WTC11 (cell line): ENCODE data around the gene CYP27C1. TPM values are rescaled to one million over a fixed set of nuclear protein-coding genes. Genes with fewer than 3 reads are reported as not detected.

Source experiments
- ATAC-seq: fragments of 200-7000 bp; cut with Tn5 transposase; 2 replicates; pipeline ENCODE4 v1.10.0; 2021; ENCODE audit warnings: mild to moderate bottlenecking, moderate library complexity
- CTCF ChIA-PET: fragments of 300-600 bp; sonication (Branson Sonifier 250); formaldehyde crosslinking; loops from one replicate; lab custom pipeline; 2021; ENCODE audit warnings: antibody characterized with exemption; lab: Charles Lee
- POLR2A ChIA-PET: fragments of 350-600 bp; sonication (Branson Sonifier 250); formaldehyde crosslinking; loops from one replicate; lab custom pipeline; 2021; ENCODE audit warnings: antibody characterized with exemption; lab: Charles Lee
- DNase-seq: peaks from one replicate; pipeline ENCODE4 v3.0.0; 2021; ENCODE audit warnings: low spot score
- H3K27ac Mint-ChIP-seq: 2 replicates; pipeline ENCODE4 v1.8.0; 2021; ENCODE audit warnings: mixed read lengths
- H3K27me3 Mint-ChIP-seq: 2 replicates; pipeline ENCODE4 v1.8.0; 2021; ENCODE audit warnings: low read depth, mild to moderate bottlenecking, moderate library complexity, mixed read lengths
- H3K36me3 Mint-ChIP-seq: 2 replicates; pipeline ENCODE4 v1.8.0; 2021; ENCODE audit warnings: mixed read lengths
- H3K4me1 Mint-ChIP-seq: 2 replicates; pipeline ENCODE4 v1.8.0; 2022; ENCODE audit warnings: mixed read lengths
- H3K4me3 Mint-ChIP-seq: 2 replicates; pipeline ENCODE4 v1.8.0; 2021; ENCODE audit warnings: mild to moderate bottlenecking, moderate library complexity, mixed read lengths
- H3K9me3 Mint-ChIP-seq: 2 replicates; pipeline ENCODE4 v1.8.0; 2021; ENCODE audit warnings: mixed read lengths
- ELF4 ChIP-seq: sonication (generic); formaldehyde crosslinking; IDR thresholded peaks from 2 replicates; pipeline ENCODE4 v1.8.1; 2022; ENCODE audit warnings: low read depth, mild to moderate bottlenecking, moderate library complexity, missing genetic modification reagents
- FOXK1 ChIP-seq: sonication (generic); formaldehyde crosslinking; IDR thresholded peaks from 2 replicates; pipeline ENCODE4 v1.8.0; 2022; ENCODE audit warnings: mild to moderate bottlenecking, moderate library complexity, missing genetic modification reagents
- GTF2I ChIP-seq: fragments of 250-450 bp; sonication (Bioruptor Pico); conservative IDR thresholded peaks from 2 replicates; pipeline ENCODE4 v1.4.0; 2021; ENCODE audit warnings: mild to moderate bottlenecking
- JUN ChIP-seq: sonication (generic); formaldehyde crosslinking; IDR thresholded peaks from 2 replicates; pipeline ENCODE4 v1.8.0; 2023; ENCODE audit warnings: mild to moderate bottlenecking, missing genetic modification reagents
- NR2C2 ChIP-seq: sonication (generic); formaldehyde crosslinking; IDR thresholded peaks from 2 replicates; pipeline ENCODE4 v1.8.0; 2022; ENCODE audit warnings: mild to moderate bottlenecking, missing genetic modification reagents
- OVOL2 ChIP-seq: fragments of 250-450 bp; sonication (Bioruptor Pico); IDR thresholded peaks from 2 replicates; pipeline ENCODE4 v1.9.0; 2021; ENCODE audit warnings: mild to moderate bottlenecking, borderline replicate concordance
- PRRX2 ChIP-seq: fragments of 250-450 bp; sonication (Bioruptor Pico); IDR thresholded peaks from 2 replicates; pipeline ENCODE4 v1.8.0; 2021; ENCODE audit warnings: mild to moderate bottlenecking
- RORB ChIP-seq: fragments of 250-450 bp; sonication (Bioruptor Pico); IDR thresholded peaks from 2 replicates; pipeline ENCODE4 v1.9.0; 2021; ENCODE audit warnings: mild to moderate bottlenecking
- SP1 ChIP-seq: sonication (generic); formaldehyde crosslinking; conservative IDR thresholded peaks from 2 replicates; pipeline ENCODE4 v1.8.1; 2022; ENCODE audit warnings: missing genetic modification reagents
- TEAD4 ChIP-seq: sonication (generic); formaldehyde crosslinking; IDR thresholded peaks from 2 replicates; pipeline ENCODE4 v1.8.0; 2022; ENCODE audit warnings: mild to moderate bottlenecking, missing genetic modification reagents
- ZNF396 ChIP-seq: fragments of 250-450 bp; sonication (Bioruptor Pico); IDR thresholded peaks from 2 replicates; pipeline ENCODE4 v1.8.0; 2021; ENCODE audit warnings: mild to moderate bottlenecking, moderate library complexity, borderline replicate concordance
- ZNF671 ChIP-seq: fragments of 250-450 bp; sonication (Bioruptor Pico); IDR thresholded peaks from 2 replicates; pipeline ENCODE4 v1.8.0; 2021; ENCODE audit warnings: mild to moderate bottlenecking
- total RNA-seq: library from RNA; stranded (reverse); gene quantifications from 3 replicates; pipeline ENCODE4 v1.2.3, GENCODE V29; 2021
- TF ChIP-seq, protein P1 (sequence below): fragments of 250-450 bp; sonication (Bioruptor Pico); IDR thresholded peaks from 2 replicates; pipeline ENCODE4 v1.9.0; 2021; ENCODE audit warnings: mild to moderate bottlenecking, borderline replicate concordance
- TF ChIP-seq, protein P2 (sequence below): sonication (generic); formaldehyde crosslinking; IDR thresholded peaks from 2 replicates; pipeline ENCODE4 v1.8.1; 2022; ENCODE audit warnings: low read depth, mild to moderate bottlenecking, moderate library complexity, missing genetic modification reagents, borderline replicate concordance
- TF ChIP-seq, protein P3 (sequence below): sonication (generic); formaldehyde crosslinking; IDR thresholded peaks from 2 replicates; pipeline ENCODE4 v1.8.1; 2022; ENCODE audit warnings: missing genetic modification reagents, borderline replicate concordance
- TF ChIP-seq, protein P4 (sequence below): sonication (generic); formaldehyde crosslinking; IDR thresholded peaks from 2 replicates; pipeline ENCODE4 v1.8.0; 2022; ENCODE audit warnings: mild to moderate bottlenecking, missing genetic modification reagents
- TF ChIP-seq, protein P5 (sequence below): fragments of 250-450 bp; sonication (Bioruptor Pico); IDR thresholded peaks from 2 replicates; pipeline ENCODE4 v1.9.0; 2021; ENCODE audit warnings: mild to moderate bottlenecking
- TF ChIP-seq, protein P6 (sequence below): sonication (generic); formaldehyde crosslinking; IDR thresholded peaks from 2 replicates; pipeline ENCODE4 v1.8.0; 2022; ENCODE audit warnings: mild to moderate bottlenecking, missing genetic modification reagents
- TF ChIP-seq, protein P7 (sequence below): fragments of 250-450 bp; sonication (Bioruptor Pico); IDR thresholded peaks from 2 replicates; pipeline ENCODE4 v1.8.0; 2021; ENCODE audit warnings: mild to moderate bottlenecking
- TF ChIP-seq, protein P8 (sequence below): sonication (generic); formaldehyde crosslinking; IDR thresholded peaks from 2 replicates; pipeline ENCODE4 v1.8.1; 2023; ENCODE audit warnings: mild to moderate bottlenecking, missing genetic modification reagents, moderate library complexity
- TF ChIP-seq, protein P9 (sequence below): sonication (generic); formaldehyde crosslinking; IDR thresholded peaks from 2 replicates; pipeline ENCODE4 v1.8.0; 2023; ENCODE audit warnings: missing genetic modification reagents

Gene CYP27C1
- total RNA-seq, 1 experiment from 2014 or later: 2.4 TPM

DNA sequence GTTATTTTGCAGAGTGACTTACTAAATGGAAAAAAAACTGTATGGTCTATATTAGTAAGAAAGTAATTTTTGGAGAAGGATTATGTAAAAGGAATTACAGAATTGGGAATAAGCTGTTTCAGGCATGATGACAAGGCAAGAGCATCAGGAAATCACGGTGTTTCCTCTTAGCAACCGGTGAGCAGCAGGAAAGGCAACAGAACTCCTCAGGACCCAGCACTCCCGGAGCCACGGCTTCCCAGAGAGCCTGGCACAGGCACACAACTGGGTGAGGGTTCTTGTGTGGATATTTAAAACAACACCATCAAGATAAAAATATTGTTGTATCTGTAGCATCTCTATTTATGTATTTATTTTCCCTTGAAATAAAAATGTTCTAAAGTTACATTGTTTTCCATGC lies 34.4 kb downstream of the CYP27C1 start (continued):
- TF ChIP-seq, protein P1, sequence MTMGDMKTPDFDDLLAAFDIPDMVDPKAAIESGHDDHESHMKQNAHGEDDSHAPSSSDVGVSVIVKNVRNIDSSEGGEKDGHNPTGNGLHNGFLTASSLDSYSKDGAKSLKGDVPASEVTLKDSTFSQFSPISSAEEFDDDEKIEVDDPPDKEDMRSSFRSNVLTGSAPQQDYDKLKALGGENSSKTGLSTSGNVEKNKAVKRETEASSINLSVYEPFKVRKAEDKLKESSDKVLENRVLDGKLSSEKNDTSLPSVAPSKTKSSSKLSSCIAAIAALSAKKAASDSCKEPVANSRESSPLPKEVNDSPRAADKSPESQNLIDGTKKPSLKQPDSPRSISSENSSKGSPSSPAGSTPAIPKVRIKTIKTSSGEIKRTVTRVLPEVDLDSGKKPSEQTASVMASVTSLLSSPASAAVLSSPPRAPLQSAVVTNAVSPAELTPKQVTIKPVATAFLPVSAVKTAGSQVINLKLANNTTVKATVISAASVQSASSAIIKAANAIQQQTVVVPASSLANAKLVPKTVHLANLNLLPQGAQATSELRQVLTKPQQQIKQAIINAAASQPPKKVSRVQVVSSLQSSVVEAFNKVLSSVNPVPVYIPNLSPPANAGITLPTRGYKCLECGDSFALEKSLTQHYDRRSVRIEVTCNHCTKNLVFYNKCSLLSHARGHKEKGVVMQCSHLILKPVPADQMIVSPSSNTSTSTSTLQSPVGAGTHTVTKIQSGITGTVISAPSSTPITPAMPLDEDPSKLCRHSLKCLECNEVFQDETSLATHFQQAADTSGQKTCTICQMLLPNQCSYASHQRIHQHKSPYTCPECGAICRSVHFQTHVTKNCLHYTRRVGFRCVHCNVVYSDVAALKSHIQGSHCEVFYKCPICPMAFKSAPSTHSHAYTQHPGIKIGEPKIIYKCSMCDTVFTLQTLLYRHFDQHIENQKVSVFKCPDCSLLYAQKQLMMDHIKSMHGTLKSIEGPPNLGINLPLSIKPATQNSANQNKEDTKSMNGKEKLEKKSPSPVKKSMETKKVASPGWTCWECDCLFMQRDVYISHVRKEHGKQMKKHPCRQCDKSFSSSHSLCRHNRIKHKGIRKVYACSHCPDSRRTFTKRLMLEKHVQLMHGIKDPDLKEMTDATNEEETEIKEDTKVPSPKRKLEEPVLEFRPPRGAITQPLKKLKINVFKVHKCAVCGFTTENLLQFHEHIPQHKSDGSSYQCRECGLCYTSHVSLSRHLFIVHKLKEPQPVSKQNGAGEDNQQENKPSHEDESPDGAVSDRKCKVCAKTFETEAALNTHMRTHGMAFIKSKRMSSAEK: no peak
- TF ChIP-seq SP1 (CRISPR knock-in tag) (no peak), GTF2I (CRISPR knock-in tag) (no peak), ZNF671 (CRISPR knock-in tag) (no peak), JUN (no peak), RORB (CRISPR knock-in tag) (no peak)
- TF ChIP-seq, protein P2, sequence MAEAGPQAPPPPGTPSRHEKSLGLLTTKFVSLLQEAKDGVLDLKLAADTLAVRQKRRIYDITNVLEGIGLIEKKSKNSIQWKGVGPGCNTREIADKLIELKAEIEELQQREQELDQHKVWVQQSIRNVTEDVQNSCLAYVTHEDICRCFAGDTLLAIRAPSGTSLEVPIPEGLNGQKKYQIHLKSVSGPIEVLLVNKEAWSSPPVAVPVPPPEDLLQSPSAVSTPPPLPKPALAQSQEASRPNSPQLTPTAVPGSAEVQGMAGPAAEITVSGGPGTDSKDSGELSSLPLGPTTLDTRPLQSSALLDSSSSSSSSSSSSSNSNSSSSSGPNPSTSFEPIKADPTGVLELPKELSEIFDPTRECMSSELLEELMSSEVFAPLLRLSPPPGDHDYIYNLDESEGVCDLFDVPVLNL: no peak
- TF ChIP-seq, protein P3, sequence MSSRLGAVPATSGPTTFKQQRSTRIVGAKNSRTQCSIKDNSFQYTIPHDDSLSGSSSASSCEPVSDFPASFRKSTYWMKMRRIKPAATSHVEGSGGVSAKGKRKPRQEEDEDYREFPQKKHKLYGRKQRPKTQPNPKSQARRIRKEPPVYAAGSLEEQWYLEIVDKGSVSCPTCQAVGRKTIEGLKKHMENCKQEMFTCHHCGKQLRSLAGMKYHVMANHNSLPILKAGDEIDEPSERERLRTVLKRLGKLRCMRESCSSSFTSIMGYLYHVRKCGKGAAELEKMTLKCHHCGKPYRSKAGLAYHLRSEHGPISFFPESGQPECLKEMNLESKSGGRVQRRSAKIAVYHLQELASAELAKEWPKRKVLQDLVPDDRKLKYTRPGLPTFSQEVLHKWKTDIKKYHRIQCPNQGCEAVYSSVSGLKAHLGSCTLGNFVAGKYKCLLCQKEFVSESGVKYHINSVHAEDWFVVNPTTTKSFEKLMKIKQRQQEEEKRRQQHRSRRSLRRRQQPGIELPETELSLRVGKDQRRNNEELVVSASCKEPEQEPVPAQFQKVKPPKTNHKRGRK (CRISPR knock-in tag): no peak
- TF ChIP-seq, protein P4, sequence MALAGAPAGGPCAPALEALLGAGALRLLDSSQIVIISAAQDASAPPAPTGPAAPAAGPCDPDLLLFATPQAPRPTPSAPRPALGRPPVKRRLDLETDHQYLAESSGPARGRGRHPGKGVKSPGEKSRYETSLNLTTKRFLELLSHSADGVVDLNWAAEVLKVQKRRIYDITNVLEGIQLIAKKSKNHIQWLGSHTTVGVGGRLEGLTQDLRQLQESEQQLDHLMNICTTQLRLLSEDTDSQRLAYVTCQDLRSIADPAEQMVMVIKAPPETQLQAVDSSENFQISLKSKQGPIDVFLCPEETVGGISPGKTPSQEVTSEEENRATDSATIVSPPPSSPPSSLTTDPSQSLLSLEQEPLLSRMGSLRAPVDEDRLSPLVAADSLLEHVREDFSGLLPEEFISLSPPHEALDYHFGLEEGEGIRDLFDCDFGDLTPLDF (CRISPR knock-in tag): no peak
- TF ChIP-seq, protein P5, sequence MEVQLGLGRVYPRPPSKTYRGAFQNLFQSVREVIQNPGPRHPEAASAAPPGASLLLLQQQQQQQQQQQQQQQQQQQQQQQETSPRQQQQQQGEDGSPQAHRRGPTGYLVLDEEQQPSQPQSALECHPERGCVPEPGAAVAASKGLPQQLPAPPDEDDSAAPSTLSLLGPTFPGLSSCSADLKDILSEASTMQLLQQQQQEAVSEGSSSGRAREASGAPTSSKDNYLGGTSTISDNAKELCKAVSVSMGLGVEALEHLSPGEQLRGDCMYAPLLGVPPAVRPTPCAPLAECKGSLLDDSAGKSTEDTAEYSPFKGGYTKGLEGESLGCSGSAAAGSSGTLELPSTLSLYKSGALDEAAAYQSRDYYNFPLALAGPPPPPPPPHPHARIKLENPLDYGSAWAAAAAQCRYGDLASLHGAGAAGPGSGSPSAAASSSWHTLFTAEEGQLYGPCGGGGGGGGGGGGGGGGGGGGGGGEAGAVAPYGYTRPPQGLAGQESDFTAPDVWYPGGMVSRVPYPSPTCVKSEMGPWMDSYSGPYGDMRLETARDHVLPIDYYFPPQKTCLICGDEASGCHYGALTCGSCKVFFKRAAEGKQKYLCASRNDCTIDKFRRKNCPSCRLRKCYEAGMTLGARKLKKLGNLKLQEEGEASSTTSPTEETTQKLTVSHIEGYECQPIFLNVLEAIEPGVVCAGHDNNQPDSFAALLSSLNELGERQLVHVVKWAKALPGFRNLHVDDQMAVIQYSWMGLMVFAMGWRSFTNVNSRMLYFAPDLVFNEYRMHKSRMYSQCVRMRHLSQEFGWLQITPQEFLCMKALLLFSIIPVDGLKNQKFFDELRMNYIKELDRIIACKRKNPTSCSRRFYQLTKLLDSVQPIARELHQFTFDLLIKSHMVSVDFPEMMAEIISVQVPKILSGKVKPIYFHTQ (CRISPR knock-in tag): no peak
- TF ChIP-seq, protein P6, sequence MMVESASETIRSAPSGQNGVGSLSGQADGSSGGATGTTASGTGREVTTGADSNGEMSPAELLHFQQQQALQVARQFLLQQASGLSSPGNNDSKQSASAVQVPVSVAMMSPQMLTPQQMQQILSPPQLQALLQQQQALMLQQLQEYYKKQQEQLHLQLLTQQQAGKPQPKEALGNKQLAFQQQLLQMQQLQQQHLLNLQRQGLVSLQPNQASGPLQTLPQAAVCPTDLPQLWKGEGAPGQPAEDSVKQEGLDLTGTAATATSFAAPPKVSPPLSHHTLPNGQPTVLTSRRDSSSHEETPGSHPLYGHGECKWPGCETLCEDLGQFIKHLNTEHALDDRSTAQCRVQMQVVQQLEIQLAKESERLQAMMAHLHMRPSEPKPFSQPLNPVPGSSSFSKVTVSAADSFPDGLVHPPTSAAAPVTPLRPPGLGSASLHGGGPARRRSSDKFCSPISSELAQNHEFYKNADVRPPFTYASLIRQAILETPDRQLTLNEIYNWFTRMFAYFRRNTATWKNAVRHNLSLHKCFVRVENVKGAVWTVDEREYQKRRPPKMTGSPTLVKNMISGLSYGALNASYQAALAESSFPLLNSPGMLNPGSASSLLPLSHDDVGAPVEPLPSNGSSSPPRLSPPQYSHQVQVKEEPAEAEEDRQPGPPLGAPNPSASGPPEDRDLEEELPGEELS (CRISPR knock-in tag): no peak

DNA sequence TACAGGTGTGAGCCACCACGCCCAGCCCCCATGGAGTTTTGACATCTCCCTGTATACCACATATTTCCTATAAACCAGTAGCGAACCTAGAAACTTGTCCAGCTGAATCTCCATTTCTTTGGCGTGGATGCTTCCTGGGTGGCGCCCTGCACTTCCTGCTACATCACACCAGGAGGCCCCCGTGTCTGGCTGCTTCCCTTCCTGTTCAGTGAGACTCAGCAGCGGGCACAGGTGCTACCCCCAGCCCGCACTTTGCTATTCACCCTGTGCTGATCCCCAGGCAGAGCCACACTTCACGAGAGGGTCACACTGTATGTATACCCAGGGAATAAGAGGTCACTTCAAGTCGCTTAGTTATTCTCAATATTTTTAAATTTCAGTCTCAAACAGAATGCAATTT lies 35.0 kb downstream of the CYP27C1 start:
- Mint-ChIP-seq H3K36me3 (peaks cover 13% of the 10 kb centered on the region), H3K4me3 (no peak overlapping the region), H3K27ac (no peak overlapping the region), H3K4me1 (peaks cover 38% of the 10 kb centered on the region), H3K9me3 (peaks cover 22% of the 10 kb centered on the region), H3K27me3 (no peaks in the 10 kb centered on the region)
- ChIA-PET POLR2A (no interaction called here), CTCF (interaction anchor here (1.0 kb wide), 1 partner anchor 12 kb away, joined by 5 read pairs; no protein-coding TSS in a partner anchor)
- ATAC-seq (no peak), DNase-seq (no peak)
- TF ChIP-seq, protein P7, sequence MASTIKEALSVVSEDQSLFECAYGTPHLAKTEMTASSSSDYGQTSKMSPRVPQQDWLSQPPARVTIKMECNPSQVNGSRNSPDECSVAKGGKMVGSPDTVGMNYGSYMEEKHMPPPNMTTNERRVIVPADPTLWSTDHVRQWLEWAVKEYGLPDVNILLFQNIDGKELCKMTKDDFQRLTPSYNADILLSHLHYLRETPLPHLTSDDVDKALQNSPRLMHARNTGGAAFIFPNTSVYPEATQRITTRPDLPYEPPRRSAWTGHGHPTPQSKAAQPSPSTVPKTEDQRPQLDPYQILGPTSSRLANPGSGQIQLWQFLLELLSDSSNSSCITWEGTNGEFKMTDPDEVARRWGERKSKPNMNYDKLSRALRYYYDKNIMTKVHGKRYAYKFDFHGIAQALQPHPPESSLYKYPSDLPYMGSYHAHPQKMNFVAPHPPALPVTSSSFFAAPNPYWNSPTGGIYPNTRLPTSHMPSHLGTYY (CRISPR knock-in tag): no peak
- TF ChIP-seq ZNF396 (CRISPR knock-in tag) (no peak), NR2C2 (CRISPR knock-in tag) (no peak), TEAD4 (CRISPR knock-in tag) (no peak), ELF4 (CRISPR knock-in tag) (no peak), FOXK1 (CRISPR knock-in tag) (no peak), OVOL2 (CRISPR knock-in tag) (no peak), PRRX2 (CRISPR knock-in tag) (no peak)
- TF ChIP-seq, protein P8, sequence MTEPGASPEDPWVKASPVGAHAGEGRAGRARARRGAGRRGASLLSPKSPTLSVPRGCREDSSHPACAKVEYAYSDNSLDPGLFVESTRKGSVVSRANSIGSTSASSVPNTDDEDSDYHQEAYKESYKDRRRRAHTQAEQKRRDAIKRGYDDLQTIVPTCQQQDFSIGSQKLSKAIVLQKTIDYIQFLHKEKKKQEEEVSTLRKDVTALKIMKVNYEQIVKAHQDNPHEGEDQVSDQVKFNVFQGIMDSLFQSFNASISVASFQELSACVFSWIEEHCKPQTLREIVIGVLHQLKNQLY (CRISPR knock-in tag): no peak
- TF ChIP-seq, protein P9, sequence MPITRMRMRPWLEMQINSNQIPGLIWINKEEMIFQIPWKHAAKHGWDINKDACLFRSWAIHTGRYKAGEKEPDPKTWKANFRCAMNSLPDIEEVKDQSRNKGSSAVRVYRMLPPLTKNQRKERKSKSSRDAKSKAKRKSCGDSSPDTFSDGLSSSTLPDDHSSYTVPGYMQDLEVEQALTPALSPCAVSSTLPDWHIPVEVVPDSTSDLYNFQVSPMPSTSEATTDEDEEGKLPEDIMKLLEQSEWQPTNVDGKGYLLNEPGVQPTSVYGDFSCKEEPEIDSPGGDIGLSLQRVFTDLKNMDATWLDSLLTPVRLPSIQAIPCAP: no peak
